ENCODE measurements around the gene TK2.

DNA sequence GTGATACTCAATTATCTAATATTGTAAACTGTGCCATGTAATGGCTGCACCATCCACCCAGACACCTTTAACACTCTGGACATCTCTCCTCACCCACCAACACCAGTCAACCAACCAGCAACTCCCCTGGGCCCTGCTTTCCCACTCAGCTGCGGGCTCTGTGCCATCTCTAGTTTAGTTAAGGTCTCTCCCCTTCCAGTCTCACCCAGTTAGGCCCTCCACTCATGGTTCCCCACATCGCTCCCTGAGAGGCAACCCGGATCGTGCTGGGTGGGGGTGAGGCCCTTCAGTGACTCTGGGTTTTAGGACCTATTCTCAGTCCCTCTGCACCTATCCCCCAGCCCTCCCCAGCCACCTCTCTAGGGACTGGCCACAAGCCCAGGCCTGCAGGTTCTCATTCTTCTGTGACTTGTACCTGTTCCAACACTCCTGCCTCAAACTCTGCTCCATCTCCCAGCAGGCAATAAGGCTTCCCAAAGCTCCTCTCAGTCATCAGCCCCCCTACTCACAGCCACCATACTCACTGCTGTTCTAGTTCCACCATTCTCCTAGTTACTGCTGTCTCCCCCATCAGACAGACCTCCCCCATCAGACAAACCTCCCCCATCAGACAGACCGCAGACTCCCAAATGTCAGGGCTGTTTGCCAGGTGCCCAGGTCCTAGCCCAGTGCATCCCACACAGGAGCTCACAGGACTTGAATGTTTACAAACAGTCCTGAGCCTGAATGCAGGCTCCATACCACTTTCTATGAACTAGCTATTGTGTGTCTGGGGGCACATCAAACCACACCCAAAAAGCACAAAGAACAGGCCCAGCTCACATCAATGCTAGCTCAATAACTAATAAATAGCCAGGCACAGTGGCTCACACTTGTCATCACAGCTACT lies 2.6 kb downstream of the TK2 start:
- TF ChIP-seq, protein P1, sequence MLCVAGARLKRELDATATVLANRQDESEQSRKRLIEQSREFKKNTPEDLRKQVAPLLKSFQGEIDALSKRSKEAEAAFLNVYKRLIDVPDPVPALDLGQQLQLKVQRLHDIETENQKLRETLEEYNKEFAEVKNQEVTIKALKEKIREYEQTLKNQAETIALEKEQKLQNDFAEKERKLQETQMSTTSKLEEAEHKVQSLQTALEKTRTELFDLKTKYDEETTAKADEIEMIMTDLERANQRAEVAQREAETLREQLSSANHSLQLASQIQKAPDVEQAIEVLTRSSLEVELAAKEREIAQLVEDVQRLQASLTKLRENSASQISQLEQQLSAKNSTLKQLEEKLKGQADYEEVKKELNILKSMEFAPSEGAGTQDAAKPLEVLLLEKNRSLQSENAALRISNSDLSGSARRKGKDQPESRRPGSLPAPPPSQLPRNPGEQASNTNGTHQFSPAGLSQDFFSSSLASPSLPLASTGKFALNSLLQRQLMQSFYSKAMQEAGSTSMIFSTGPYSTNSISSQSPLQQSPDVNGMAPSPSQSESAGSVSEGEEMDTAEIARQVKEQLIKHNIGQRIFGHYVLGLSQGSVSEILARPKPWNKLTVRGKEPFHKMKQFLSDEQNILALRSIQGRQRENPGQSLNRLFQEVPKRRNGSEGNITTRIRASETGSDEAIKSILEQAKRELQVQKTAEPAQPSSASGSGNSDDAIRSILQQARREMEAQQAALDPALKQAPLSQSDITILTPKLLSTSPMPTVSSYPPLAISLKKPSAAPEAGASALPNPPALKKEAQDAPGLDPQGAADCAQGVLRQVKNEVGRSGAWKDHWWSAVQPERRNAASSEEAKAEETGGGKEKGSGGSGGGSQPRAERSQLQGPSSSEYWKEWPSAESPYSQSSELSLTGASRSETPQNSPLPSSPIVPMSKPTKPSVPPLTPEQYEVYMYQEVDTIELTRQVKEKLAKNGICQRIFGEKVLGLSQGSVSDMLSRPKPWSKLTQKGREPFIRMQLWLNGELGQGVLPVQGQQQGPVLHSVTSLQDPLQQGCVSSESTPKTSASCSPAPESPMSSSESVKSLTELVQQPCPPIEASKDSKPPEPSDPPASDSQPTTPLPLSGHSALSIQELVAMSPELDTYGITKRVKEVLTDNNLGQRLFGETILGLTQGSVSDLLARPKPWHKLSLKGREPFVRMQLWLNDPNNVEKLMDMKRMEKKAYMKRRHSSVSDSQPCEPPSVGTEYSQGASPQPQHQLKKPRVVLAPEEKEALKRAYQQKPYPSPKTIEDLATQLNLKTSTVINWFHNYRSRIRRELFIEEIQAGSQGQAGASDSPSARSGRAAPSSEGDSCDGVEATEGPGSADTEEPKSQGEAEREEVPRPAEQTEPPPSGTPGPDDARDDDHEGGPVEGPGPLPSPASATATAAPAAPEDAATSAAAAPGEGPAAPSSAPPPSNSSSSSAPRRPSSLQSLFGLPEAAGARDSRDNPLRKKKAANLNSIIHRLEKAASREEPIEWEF (CRISPR knock-in tag; IDR thresholded peaks at IDR 0.05): no peak
- TF ChIP-seq JUN (IDR thresholded peaks at IDR 0.05; ENCODE audit: borderline replicate concordance, low read depth, low read length) (no peak), JUN (CRISPR knock-in tag; IDR thresholded peaks at IDR 0.05; ENCODE audit: borderline replicate concordance) (no peak), ATF7 (IDR thresholded peaks at IDR 0.05) (no peak)
